ENCODE measurements around the gene IRX2. TPM values are rescaled to one million over a fixed set of nuclear protein-coding genes. Genes with fewer than 3 reads are reported as not detected.

IRX2 gene
- total RNA-seq, 2 donors from 2014 or later: 0.83 TPM; not detected in 1

DNA sequence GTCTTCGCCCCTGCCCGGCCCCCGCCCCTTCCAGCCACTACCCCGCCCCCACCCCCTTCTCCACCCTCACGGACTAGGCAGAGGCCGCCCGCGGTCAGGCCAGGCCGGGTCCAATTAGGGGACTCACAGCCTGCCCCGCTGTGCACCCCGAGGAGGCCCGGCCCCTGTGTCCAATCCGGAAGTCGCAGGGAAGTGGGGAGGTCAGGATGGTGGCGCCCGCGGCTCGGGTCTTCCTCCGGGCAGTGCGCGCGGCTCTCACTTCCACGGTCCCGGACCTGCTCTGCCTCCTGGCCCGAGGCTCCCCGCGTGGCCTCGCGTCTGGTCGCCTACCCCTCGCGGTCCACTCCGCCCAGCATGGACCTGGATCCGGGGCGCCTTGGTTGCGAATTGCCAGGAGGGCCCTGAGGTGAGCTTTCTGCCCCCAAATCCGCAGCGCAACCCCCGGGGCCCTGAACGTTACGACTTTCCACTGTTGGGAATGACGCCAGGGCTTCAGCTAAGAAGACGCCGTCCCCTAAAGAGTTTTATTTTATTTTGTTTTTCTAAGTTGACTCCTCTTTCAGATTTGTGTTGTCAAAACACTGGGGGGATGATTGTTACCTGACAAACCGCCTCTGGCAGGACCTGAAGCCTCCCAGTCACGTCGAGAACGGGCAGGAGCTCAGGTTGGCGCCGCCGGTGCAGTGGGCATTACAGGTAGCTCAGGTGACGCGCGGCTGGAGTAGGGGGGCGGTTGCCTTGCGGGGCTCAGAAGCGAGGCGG is 763 bp upstream of the IRX2 start:
- Histone ChIP-seq H3K27ac (peak overlapping the region in 1 of 2 donors; percentile 41), H3K27me3 (peaks cover 22 to 72% of the 10 kb centered on the region in 2 donors)

DNA sequence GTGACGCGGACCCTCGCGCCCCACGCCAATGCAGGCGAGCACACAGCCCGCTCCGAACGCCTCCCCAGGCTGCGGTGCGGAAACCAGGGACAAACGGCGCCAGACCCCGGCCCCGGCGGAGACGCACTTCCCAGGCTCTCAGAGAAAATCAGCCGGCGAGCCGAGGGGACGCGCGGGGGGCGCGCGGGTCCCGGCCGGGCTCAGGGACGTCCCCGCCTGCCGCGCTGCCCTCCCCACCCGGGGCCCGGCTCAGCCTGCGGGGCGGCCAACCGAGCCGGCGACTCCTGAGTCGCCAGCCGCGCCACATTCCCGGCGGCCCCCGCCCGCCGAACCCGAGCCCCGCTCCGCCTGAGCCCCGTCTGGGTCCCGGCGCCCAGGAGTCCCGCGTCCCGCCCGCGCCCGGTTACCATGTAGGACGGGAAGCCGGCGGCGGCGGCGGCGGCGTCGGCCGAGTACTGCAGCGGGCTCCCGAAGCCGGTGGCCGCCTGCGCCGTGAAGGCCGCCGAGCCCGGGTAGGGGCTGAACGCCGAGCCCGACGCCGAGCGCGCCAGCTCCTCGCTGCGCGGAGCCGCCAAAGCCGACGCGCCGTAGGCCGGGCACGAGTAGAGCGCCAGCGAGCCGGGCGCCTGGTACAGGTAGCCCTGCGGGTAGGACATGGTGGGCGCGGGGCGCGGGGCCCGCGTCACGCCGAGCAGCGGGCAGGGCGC is 566 bp downstream of the IRX2 start:
- TF ChIP-seq CTCF (IDR thresholded peaks at IDR 0.05): no peak
- no peaks in the 10 kb centered on the region for H3K36me3 ChIP-seq
- peaks cover 17 to 64% of the 10 kb centered on the region in 2 donors for H3K27me3 ChIP-seq
- no peaks in the 10 kb centered on the region for H3K9me3 ChIP-seq
- H3K4me1 ChIP-seq: peaks cover 0 to 54% of the 10 kb centered on the region in 2 donors
- DNase-seq (ENCODE audit: low spot score): peak; percentile 16
- peak overlapping the region; percentile 21 to 41 for H3K4me3 ChIP-seq
- no peak overlapping the region for H3K27ac ChIP-seq

More for the DNA sequence above, 763 bp upstream of the IRX2 start:
- H3K9me3 ChIP-seq: no peaks in the 10 kb centered on the region
- TF ChIP-seq CTCF (IDR thresholded peaks at IDR 0.05): no peak
- H3K4me3 ChIP-seq: peak overlapping the region; percentile 16 to 48
- peaks cover 0 to 67% of the 10 kb centered on the region in 2 donors for H3K4me1 ChIP-seq
- no peak for DNase-seq (ENCODE audit: low spot score)
- no peaks in the 10 kb centered on the region for H3K36me3 ChIP-seq

DNA sequence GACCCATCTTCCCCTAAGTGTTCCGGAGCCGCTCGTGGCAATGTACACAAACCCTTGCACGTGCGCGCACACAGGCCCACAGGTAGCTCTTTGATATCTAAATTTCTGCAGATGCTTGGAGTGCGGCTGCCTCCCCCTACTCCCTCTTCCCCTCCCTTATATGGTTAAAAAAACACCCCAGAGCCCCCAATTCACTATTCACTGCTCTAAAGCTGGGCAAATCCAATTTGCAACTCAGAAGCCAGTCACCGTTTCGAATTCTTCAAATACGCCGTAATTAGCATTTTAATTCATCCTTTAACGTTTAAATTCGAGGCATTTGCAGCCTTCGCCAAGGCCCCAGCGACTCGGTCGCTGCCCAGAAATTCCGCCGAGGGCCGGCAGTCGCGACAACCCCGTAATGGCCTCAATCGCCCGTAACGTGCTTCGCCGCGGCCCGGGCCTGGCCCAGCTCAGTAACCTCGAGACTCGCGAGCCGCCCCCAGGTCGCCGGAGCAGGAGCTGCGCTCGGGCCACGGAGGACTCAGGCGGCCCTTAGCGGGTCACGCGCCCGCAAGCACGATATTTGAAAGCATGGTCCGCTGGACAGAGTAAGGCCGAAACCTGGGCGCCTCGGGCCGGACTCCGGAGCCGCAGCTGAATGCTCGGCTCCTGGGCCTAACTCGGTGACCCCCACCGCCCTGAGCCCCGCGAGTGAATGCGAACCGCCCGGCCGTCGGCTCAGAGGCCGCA is 1.3 kb downstream of the IRX2 start:
- peaks cover 14 to 62% of the 10 kb centered on the region in 2 donors for H3K27me3 ChIP-seq
- TF ChIP-seq CTCF (IDR thresholded peaks at IDR 0.05): no peak
- no peaks in the 10 kb centered on the region for H3K9me3 ChIP-seq
- DNase-seq (ENCODE audit: low spot score): peak; percentile 28
- H3K4me1 ChIP-seq: peaks cover 0 to 47% of the 10 kb centered on the region in 2 donors
- no peak overlapping the region for H3K27ac ChIP-seq
- peak overlapping the region; percentile 21 to 41 for H3K4me3 ChIP-seq
- H3K36me3 ChIP-seq: no peaks in the 10 kb centered on the region

DNA sequence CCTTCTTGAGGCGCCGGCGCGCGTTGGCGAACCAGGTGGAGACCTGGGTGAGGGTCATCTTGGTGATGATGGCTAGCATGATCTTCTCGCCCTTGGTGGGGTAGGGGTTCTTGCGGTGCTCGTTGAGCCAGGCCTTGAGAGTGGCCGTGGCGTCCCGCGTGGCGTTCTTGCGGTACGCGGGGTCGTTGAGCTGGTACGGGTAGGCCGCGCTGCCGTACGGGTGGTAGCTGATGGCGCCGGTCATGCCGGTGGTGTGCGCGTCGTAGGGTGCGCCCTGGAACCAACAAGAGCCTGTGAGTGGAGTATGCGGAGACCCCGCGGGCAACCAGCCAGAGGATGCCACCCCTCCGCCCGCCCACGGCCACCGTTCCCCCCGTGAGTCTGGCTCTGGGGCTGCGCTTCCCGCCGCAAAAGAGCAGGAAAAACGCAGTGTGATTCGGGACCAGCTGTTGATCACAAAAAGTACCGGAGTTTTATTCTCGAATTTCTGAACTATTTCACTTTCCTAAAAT is 1.9 kb downstream of the IRX2 start:
- peaks cover 0 to 41% of the 10 kb centered on the region in 2 donors for H3K4me1 ChIP-seq

More for the DNA sequence above, 1.9 kb downstream of the IRX2 start:
- H3K4me3 ChIP-seq: no peak overlapping the region
- H3K36me3 ChIP-seq: no peaks in the 10 kb centered on the region
- peaks cover 12 to 60% of the 10 kb centered on the region in 2 donors for H3K27me3 ChIP-seq
- no peak overlapping the region for H3K27ac ChIP-seq
- peak; percentile 38 for DNase-seq (ENCODE audit: low spot score)
- TF ChIP-seq CTCF (IDR thresholded peaks at IDR 0.05): no peak
- no peaks in the 10 kb centered on the region for H3K9me3 ChIP-seq

Measured in right atrium auricular region (tissue), 2 donors.